NB4 (cell line): Measurements from ENCODE around the gene PATJ.

ENCODE experiments used
- CTCF ChIP-seq: IDR thresholded peaks from one replicate; pipeline ENCODE4 v1.5.1; 2012; ENCODE audit warnings: low read depth, low read length
- MYC ChIP-seq: IDR thresholded peaks from 2 replicates; pipeline ENCODE4 v1.6.1; 2011; ENCODE audit warnings: low read depth, low read length
- POLR2A ChIP-seq: IDR thresholded peaks from 2 replicates; pipeline ENCODE4 v1.6.1; 2011; ENCODE audit warnings: mild to moderate bottlenecking; ENCODE audit not compliant: insufficient read length; ENCODE audit errors: extremely low read depth

- TF ChIP-seq CTCF = no peak
- TF ChIP-seq POLR2A = no peak
- no peak for TF ChIP-seq MYC
Observed at GRCh38 chr1:61753998-61754508, 11.8 kb downstream of the PATJ start.
